Lung (tissue), 12 donors: ENCODE results near the gene PCBP3. TPM values are rescaled to one million over a fixed set of nuclear protein-coding genes. Genes with fewer than 3 reads are reported as not detected.

ENCODE experiments used
- ATAC-seq: fragments of 200-7000 bp; cut with Tn5 transposase; one replicate; pipeline ENCODE4 v1.9.1; 2020; ENCODE audit warnings: moderate number of reproducible peaks; ENCODE audit not compliant: insufficient read depth, low FRiP score
- DNase-seq, 3 donors: peaks; one replicate each; pipeline ENCODE4 v3.0.0-alpha.2; 2013 to 2017
- H3K27ac ChIP-seq, 2 donors: one replicate each; pipeline ENCODE4 v1.5.1; 2013; ENCODE audit warnings: mild to moderate bottlenecking in 2 of 2, moderate library complexity in 2 of 2, control low read depth in 1 of 2, inconsistent platforms in 1 of 2, low read depth in 1 of 2, low read length in 1 of 2
- H3K27me3 ChIP-seq, 3 donors: one replicate each; pipeline ENCODE4 v1.5.1; 2013; ENCODE audit warnings: low read length in 2 of 3; ENCODE audit not compliant: control insufficient read depth in 3 of 3, insufficient read depth in 3 of 3
- H3K36me3 ChIP-seq, 4 donors: one replicate each; pipeline ENCODE4 v1.5.1; 2013; ENCODE audit warnings: low read length in 4 of 4, mild to moderate bottlenecking in 1 of 4, moderate library complexity in 1 of 4; ENCODE audit not compliant: control insufficient read depth in 4 of 4, insufficient read depth in 4 of 4
- H3K4me1 ChIP-seq, 5 donors: one replicate each; pipeline ENCODE4 v1.5.1; 2013; ENCODE audit warnings: low read length in 5 of 5, mild to moderate bottlenecking in 2 of 5, moderate library complexity in 1 of 5; ENCODE audit not compliant: control insufficient read depth in 5 of 5, insufficient read depth in 5 of 5
- H3K4me3 ChIP-seq: one replicate; pipeline ENCODE4 v1.5.1; 2013; ENCODE audit warnings: mild to moderate bottlenecking, control low read depth, moderate library complexity
- H3K9ac ChIP-seq, 2 donors: one replicate each; pipeline ENCODE4 v1.5.1; 2013; ENCODE audit warnings: low read length in 2 of 2, control low read depth in 1 of 2; ENCODE audit not compliant: insufficient read depth in 1 of 2
- H3K9me3 ChIP-seq, 4 donors: one replicate each; pipeline ENCODE4 v1.5.1; 2013; ENCODE audit warnings: low read length in 3 of 4, mild to moderate bottlenecking in 1 of 4, moderate library complexity in 1 of 4; ENCODE audit not compliant: control insufficient read depth in 4 of 4, insufficient read depth in 3 of 4
- CTCF ChIP-seq: IDR thresholded peaks from 2 replicates; pipeline ENCODE4 v1.5.1; 2012; ENCODE audit warnings: mild to moderate bottlenecking; ENCODE audit errors: control extremely low read depth, extremely low read depth
- WGBS, 2 donors: extraction: QIAGEN DNeasy Blood & Tissue Kit; methylation state at CpG; one replicate each; pipeline ENCODE4 v1.1.7; 2013; 5-methylcytosine and 5-hydroxymethylcytosine counted together
- polyA plus RNA-seq, 2 donors: library from polyadenylated mRNA; stranded (reverse); fragments of 200-250 nt; gene quantifications; one replicate each; pipeline ENCODE4 v1.2.1, GENCODE V29; 2013
- total RNA-seq, 2 donors: library from RNA; depleted of rRNA in 1 of 2; stranded (reverse); fragments of >200 nt in 1 of 2; gene quantifications; one replicate each; pipeline ENCODE4 v1.2.1, GENCODE V29; 2014 to 2021
- donor health status: control.
- donor health status: control.
- donor health status: Bipolar disorder and iron deficiency.
- donor health status: healthy.
- donor health status: DM: yes; HTN: yes; CAD: no.

The PCBP3 gene
- total and polyA plus RNA-seq, 4 donors, result 1.6 to 8.2 (median 3.1) TPM

GRCh38 chr21:45756669-45757068 is 113.1 kb downstream of the PCBP3 start:
- no peak overlapping the region for H3K9ac ChIP-seq
- no peak for TF ChIP-seq CTCF
- 91 to 96% methylated on average over 2 of the region's 2 CpGs for WGBS, 2 donors
- no peaks in the 10 kb centered on the region for H3K4me1 ChIP-seq
- H3K36me3 ChIP-seq, result no peaks in the 10 kb centered on the region
- no peak for DNase-seq
- no peaks in the 10 kb centered on the region for H3K27me3 ChIP-seq
- H3K4me3 ChIP-seq, result no peak overlapping the region
- no peak for ATAC-seq
- no peaks in the 10 kb centered on the region for H3K9me3 ChIP-seq
- no peak overlapping the region for H3K27ac ChIP-seq

DNA sequence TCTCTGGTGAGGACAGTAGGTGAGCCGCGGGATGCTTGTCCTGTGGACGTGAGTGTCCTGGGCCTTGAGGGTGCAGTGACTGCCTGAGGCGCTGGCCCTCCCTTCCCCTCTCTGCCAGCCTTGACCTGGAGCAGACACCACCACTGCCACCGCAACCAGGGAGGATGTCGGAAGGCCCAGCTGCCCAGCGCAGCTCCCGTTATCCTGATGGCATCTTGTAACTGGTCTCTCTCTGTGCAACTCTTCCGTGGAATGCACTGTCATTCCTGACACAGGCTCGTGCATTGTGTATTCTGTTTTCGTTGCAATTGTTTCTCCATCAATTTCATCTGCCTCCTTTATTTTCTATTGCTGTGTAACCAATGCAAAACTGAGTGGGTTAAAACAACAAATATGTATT is 118.2 kb downstream of the PCBP3 start:
- DNase-seq, result no peak
- no peak overlapping the region for H3K9ac ChIP-seq
- TF ChIP-seq CTCF, result no peak

DNA sequence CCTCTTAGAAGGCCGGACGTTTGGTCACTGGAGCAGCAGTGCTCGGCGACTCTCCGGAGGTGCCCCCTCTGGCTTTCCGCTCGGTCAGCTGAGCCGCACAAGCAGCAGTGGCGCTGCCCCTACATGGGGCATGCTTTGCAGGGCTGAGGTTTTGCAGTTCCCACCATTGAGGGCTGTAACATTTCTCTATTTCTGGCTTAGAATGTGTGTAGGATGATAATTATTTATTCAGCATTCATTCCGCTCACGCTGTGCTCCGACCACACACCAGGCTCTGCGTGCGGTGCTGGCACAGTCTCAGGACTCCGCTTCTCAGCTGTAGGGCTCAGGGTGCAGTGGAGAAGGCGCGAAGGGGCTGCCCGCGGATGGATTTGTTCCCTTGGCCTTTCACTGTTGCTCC is 119.5 kb downstream of the PCBP3 start:
- Histone ChIP-seq H3K27me3 (no peaks in the 10 kb centered on the region), H3K4me3 (no peak overlapping the region), H3K9ac (no peak overlapping the region), H3K9me3 (no peaks in the 10 kb centered on the region), H3K36me3 (no peaks in the 10 kb centered on the region), H3K27ac (no peak overlapping the region), H3K4me1 (peaks cover 0 to 14% (median 2%) of the 10 kb centered on the region in 5 donors)
- DNase-seq (peak; percentile 48 to 72 (median 50)), ATAC-seq (no peak)
- no peak for TF ChIP-seq CTCF
- WGBS, 2 donors, result 84 to 92% methylated on average over 19 of the region's 19 CpGs

More for the DNA sequence above, 118.2 kb downstream of the PCBP3 start:
- Histone ChIP-seq H3K4me3 (no peak overlapping the region), H3K4me1 (peaks cover 0 to 11% (median 0%) of the 10 kb centered on the region in 5 donors), H3K27ac (no peak overlapping the region), H3K27me3 (no peaks in the 10 kb centered on the region), H3K9me3 (no peaks in the 10 kb centered on the region), H3K36me3 (no peaks in the 10 kb centered on the region)
- 87 to 92% methylated on average over 11 of the region's 11 CpGs for WGBS, 2 donors
- ATAC-seq, result no peak

DNA sequence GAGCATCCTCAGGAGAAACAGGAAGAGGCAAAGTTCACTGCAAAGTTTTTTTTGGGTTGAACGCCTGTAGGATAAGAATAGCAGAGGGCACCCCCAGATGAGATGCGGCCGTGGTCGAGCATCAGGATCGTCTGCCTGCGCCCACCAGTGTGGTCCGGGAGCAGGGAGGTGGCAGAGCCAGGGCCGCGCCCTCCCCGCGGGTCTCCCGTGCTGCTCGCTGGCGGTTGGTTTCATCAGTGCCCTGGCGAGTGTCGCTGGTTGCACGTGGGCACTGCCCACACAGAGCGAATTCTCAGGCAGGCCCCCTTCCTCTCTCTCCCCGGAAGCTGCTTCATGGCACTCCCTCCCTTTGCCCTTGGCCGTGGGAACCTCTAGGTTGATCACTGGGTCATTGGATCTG is 120.0 kb downstream of the PCBP3 start:
- 83 to 86% methylated on average over 20 of the region's 20 CpGs for WGBS, 2 donors
- no peak overlapping the region for H3K9ac ChIP-seq
- H3K9me3 ChIP-seq, result no peaks in the 10 kb centered on the region
- H3K27me3 ChIP-seq, result no peaks in the 10 kb centered on the region
- ATAC-seq, result no peak
- TF ChIP-seq CTCF, result no peak
- H3K4me1 ChIP-seq, result peaks cover 0 to 16% (median 2%) of the 10 kb centered on the region in 5 donors
- no peak for DNase-seq
- no peak overlapping the region for H3K27ac ChIP-seq
- H3K36me3 ChIP-seq, result no peaks in the 10 kb centered on the region
- no peak overlapping the region for H3K4me3 ChIP-seq
